Prostate gland (tissue), 2 donors: ENCODE data around the gene CASP10.

ENCODE experiments used
- POLR2AphosphoS5 ChIP-seq: sonication (generic); formaldehyde crosslinking; IDR thresholded peaks from one replicate; pipeline ENCODE4 v1.6.1; 2017; ENCODE audit warnings: antibody characterized with exemption
- TF ChIP-seq, protein P1 (sequence below), 4 experiments: fragments of 200-600 bp in 2 of 4; fragments of 450-650 bp in 2 of 4; sonication (generic) in 2 of 4; IDR thresholded peaks; 1 replicate in 3 of 4; 2 replicates in 1 of 4; pipeline ENCODE4 v1.5.1; 2016 to 2019; ENCODE audit warnings: antibody characterized with exemption in 4 of 4, mild to moderate bottlenecking in 2 of 4, moderate library complexity in 2 of 4

DNA sequence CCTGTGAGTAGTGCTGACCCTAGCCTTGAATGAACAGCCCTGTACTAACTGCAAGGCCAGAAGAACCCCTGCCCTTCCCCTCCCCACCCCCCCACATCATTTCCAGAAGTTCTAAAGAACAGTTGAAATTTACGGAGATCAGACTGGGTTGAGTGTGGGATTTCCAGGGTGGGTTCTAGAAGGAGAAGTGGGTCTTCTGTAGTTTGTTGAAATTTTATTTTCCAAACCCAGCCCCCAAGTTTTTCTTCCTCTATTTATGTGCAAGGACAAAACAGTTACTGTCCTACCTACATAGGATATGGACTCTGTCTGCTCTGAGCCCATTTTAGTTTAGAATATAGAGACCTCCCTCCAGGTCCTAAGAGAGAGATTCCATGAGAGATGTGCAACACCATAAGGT lies 26.3 kb upstream of the CASP10 start:
- no peak for TF ChIP-seq POLR2AphosphoS5
- TF ChIP-seq, protein P1, sequence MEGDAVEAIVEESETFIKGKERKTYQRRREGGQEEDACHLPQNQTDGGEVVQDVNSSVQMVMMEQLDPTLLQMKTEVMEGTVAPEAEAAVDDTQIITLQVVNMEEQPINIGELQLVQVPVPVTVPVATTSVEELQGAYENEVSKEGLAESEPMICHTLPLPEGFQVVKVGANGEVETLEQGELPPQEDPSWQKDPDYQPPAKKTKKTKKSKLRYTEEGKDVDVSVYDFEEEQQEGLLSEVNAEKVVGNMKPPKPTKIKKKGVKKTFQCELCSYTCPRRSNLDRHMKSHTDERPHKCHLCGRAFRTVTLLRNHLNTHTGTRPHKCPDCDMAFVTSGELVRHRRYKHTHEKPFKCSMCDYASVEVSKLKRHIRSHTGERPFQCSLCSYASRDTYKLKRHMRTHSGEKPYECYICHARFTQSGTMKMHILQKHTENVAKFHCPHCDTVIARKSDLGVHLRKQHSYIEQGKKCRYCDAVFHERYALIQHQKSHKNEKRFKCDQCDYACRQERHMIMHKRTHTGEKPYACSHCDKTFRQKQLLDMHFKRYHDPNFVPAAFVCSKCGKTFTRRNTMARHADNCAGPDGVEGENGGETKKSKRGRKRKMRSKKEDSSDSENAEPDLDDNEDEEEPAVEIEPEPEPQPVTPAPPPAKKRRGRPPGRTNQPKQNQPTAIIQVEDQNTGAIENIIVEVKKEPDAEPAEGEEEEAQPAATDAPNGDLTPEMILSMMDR (IDR thresholded peaks at IDR 0.05) = no peak
